Cardiac muscle cell (in vitro differentiated cells and primary cell): ENCODE measurements around the gene TREML2. TPM values are rescaled to one million over a fixed set of nuclear protein-coding genes. Genes with fewer than 3 reads are reported as not detected.

Source experiments
- DNase-seq, 2 donors: peaks; one replicate each; pipeline versions ENCODE4 v3.0.0 to v3.0.0-alpha.2; 2010 to 2017; ENCODE audit warnings: low read depth in 1 of 2, low spot score in 1 of 2
- H3K27ac ChIP-seq: fragments of 200-600 bp; sonication (generic); 2 replicates; pipeline ENCODE4 v1.5.1; 2016
- H3K27me3 ChIP-seq: fragments of 200-600 bp; sonication (generic); 2 replicates; pipeline ENCODE4 v1.6.0; 2016; ENCODE audit warnings: control low read depth
- H3K36me3 ChIP-seq: fragments of 200-600 bp; sonication (generic); 2 replicates; pipeline ENCODE4 v1.5.1; 2016; ENCODE audit warnings: control low read depth
- H3K4me1 ChIP-seq: fragments of 200-600 bp; sonication (generic); 2 replicates; pipeline ENCODE4 v1.8.1; 2017; ENCODE audit warnings: low read depth, mild to moderate bottlenecking, mixed run types
- H3K4me3 ChIP-seq: fragments of 200-600 bp; sonication (generic); 2 replicates; pipeline ENCODE4 v1.5.1; 2016; ENCODE audit warnings: mild to moderate bottlenecking
- H3K9me3 ChIP-seq: fragments of 200-600 bp; sonication (generic); 2 replicates; pipeline ENCODE4 v1.5.1; 2017; ENCODE audit warnings: low read depth, mild to moderate bottlenecking, control low read depth
- polyA plus RNA-seq: library from polyadenylated mRNA; unstranded; fragments of >200 nt; fragmentation: Nextera tagmentation; extraction: Ambion mirVana; gene quantifications from 2 replicates; pipeline ENCODE4 v1.2.1, GENCODE V29; 2016
- total RNA-seq: library from RNA; depleted of rRNA; stranded (reverse); fragments of >200 nt; gene quantifications from 2 replicates; pipeline ENCODE4 v1.2.3, GENCODE V29; 2016
- TF ChIP-seq, protein P1 (sequence below): IDR thresholded peaks from 2 replicates; pipeline ENCODE4 v1.5.1; 2012; ENCODE audit warnings: low read depth, mild to moderate bottlenecking, low read length

Gene TREML2
- total and polyA plus RNA-seq, 2 experiments from 2014 or later: not detected

DNA sequence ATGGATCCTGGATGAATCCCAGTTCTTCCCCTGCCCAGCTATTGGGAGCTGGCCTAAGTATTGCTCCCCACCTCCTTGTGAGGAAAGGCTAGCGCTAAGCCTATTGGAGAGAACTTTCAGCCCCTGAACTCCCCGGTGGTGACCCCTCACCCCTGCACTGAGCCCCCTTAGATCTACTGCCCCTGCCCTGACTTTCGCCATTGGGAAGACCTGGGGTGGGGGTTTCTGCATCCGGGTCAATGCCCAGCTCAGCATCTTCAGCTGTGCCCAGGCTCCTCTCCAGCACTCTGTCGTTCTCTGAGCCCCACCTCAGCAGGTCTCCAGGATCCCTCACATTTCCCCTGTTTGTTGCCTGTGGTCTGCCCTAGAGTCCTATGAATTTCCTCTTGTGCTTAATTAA, 36.2 kb upstream of the TREML2 start:
- no peak overlapping the region for H3K27ac ChIP-seq
- H3K4me3 ChIP-seq: no peak overlapping the region
- no peaks in the 10 kb centered on the region for H3K9me3 ChIP-seq
- no peak for DNase-seq
- H3K4me1 ChIP-seq: no peaks in the 10 kb centered on the region
- TF ChIP-seq, protein P1, sequence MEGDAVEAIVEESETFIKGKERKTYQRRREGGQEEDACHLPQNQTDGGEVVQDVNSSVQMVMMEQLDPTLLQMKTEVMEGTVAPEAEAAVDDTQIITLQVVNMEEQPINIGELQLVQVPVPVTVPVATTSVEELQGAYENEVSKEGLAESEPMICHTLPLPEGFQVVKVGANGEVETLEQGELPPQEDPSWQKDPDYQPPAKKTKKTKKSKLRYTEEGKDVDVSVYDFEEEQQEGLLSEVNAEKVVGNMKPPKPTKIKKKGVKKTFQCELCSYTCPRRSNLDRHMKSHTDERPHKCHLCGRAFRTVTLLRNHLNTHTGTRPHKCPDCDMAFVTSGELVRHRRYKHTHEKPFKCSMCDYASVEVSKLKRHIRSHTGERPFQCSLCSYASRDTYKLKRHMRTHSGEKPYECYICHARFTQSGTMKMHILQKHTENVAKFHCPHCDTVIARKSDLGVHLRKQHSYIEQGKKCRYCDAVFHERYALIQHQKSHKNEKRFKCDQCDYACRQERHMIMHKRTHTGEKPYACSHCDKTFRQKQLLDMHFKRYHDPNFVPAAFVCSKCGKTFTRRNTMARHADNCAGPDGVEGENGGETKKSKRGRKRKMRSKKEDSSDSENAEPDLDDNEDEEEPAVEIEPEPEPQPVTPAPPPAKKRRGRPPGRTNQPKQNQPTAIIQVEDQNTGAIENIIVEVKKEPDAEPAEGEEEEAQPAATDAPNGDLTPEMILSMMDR: no peak
- H3K36me3 ChIP-seq: no peaks in the 10 kb centered on the region
- peaks cover 29% of the 10 kb centered on the region for H3K27me3 ChIP-seq

DNA sequence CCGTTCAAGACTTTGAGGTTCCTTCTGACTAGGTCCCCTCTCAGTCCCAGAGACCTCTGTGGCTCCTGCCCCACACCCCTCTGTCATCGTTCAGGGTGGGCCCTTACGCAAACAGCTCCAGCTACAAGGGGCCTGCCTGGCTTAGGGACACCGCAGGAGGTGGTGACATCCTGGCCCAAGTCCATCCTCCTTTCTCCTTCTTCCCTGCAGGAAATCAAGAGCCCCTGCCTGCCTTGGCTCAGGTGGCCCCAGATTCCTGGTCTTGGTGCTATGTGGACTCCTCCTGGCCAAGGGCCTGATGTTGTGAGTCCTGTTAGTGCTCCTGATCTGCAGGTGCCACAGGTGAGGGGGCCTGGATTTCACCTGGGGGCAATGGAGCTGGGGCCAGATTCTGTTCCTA, 35.3 kb upstream of the TREML2 start:
- Histone ChIP-seq H3K4me3 (no peak overlapping the region), H3K27me3 (peaks cover 27% of the 10 kb centered on the region), H3K4me1 (no peaks in the 10 kb centered on the region), H3K36me3 (no peaks in the 10 kb centered on the region), H3K27ac (no peak overlapping the region), H3K9me3 (no peaks in the 10 kb centered on the region)
- no peak for DNase-seq
- TF ChIP-seq, protein P1: no peak

DNA sequence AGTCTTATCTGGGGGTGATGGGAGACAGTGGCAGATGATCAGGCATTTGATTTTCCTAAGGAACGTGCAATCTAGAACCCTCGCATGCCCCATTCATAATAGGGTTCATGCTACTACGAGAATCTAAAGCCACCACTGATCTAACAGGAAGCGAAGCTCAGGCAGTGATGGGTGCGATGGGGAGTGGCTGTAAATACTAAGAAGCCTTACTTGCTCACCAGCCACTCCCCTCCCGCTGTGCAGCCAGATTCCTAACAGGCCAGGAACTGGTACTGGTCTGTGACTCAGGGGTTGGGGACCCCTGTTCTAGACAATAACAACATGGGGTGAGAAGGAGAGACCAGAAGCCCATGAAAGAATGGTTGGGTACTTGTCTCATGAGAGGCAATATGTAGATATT, 31.7 kb upstream of the TREML2 start:
- Histone ChIP-seq H3K27me3 (no peaks in the 10 kb centered on the region), H3K9me3 (no peaks in the 10 kb centered on the region), H3K36me3 (no peaks in the 10 kb centered on the region), H3K4me1 (no peaks in the 10 kb centered on the region), H3K4me3 (no peak overlapping the region), H3K27ac (no peak overlapping the region)
- no peak for DNase-seq
- TF ChIP-seq, protein P1: no peak

DNA sequence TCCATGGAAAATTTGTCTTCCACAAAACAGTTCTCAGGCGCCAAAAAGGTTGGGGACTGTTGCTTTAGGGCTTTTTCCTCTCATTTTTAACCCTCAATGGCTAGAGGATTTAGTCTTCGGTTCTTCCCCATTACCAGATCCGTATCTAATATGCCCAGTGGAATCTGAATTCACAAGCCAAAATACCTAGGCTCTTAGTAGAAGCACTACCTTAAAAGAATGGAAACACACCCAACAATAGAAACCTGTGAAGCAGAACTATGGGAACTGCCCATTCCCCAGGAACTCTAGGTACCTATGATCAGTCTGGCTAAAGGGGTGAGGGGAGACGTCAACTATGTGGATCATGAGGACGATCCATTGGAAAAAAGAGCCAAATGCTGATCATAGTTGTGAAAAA, 30.3 kb upstream of the TREML2 start:
- Histone ChIP-seq H3K4me3 (no peak overlapping the region), H3K36me3 (no peaks in the 10 kb centered on the region), H3K27me3 (no peaks in the 10 kb centered on the region), H3K4me1 (peaks cover 13% of the 10 kb centered on the region), H3K27ac (no peak overlapping the region), H3K9me3 (no peaks in the 10 kb centered on the region)
- TF ChIP-seq, protein P1: no peak
- DNase-seq: no peak

DNA sequence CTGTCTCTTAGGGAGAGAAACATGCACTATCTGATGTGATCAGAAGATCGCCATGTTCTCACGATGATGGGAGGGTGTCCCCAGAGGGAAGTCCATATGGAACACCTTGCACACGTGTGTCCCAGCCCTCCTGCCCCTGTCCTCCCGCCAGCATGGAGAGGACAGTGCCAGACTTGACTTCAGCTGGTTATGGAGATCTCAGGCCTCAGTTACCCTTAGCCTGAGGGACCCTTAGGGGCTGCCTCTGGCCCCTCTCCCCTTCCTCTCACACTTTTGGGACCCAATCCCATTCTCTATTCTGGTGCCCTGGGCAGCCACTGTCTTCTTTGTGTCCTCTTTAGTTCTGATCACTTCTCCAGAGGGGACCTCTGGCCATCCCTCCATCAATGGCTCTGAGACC, 28.8 kb upstream of the TREML2 start:
- TF ChIP-seq, protein P1: no peak
- H3K36me3 ChIP-seq: no peaks in the 10 kb centered on the region
- no peaks in the 10 kb centered on the region for H3K9me3 ChIP-seq
- H3K27ac ChIP-seq: no peak overlapping the region
- peaks cover 14% of the 10 kb centered on the region for H3K4me1 ChIP-seq
- H3K4me3 ChIP-seq: no peak overlapping the region
- peaks cover 3% of the 10 kb centered on the region for H3K27me3 ChIP-seq
- no peak for DNase-seq

DNA sequence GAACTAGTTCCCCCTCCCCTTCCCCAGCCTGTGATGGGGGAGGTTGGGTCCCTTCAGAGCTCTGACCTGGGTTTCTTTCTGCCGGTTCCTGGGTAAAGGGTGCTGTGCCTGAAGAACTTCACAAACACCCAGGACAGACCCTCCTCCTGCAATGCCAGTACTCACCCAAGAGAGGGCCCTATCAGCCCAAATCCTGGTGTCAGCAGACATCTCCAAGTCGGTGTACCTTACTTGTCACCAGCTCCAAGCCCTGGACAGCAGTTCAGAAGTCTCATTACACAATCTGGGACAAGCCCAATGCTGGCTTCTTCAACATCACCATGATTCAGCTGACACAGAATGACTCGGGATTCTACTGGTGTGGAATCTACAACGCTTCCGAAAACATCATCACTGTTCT, 27.7 kb upstream of the TREML2 start:
- no peaks in the 10 kb centered on the region for H3K9me3 ChIP-seq
- H3K4me1 ChIP-seq: peaks cover 14% of the 10 kb centered on the region
- H3K4me3 ChIP-seq: no peak overlapping the region
- H3K36me3 ChIP-seq: no peaks in the 10 kb centered on the region
- H3K27ac ChIP-seq: no peak overlapping the region
- peak in 1 of 2 donors; percentile 3 for DNase-seq
- TF ChIP-seq, protein P1: no peak
- peaks cover 3% of the 10 kb centered on the region for H3K27me3 ChIP-seq
